Right atrium auricular region (tissue), 2 donors: ENCODE data around the gene GBP7. TPM values are rescaled to one million over a fixed set of nuclear protein-coding genes. Genes with fewer than 3 reads are reported as not detected.

ENCODE experiments used
- DNase-seq: peaks from one replicate; pipeline ENCODE4 v3.0.0-alpha.2; 2019; ENCODE audit warnings: low spot score
- H3K27ac ChIP-seq, 2 donors: fragments of 200-600 bp; sonication (generic); 1 replicate in 1 of 2; 2 replicates in 1 of 2; pipeline ENCODE4 v1.5.1; 2016 to 2019
- H3K27me3 ChIP-seq, 2 donors: fragments of 200-600 bp; sonication (generic); one replicate each; pipeline versions ENCODE4 v1.5.1 to v1.6.0; 2017 to 2019
- H3K36me3 ChIP-seq: fragments of 200-600 bp; sonication (generic); one replicate; pipeline ENCODE4 v1.5.1; 2016
- H3K4me1 ChIP-seq, 2 donors: fragments of 200-600 bp; sonication (generic); one replicate each; pipeline versions ENCODE4 v1.5.1 to v1.6.0; 2017 to 2019
- H3K4me3 ChIP-seq, 2 donors: fragments of 200-600 bp; sonication (generic); 1 replicate in 1 of 2; 2 replicates in 1 of 2; pipeline ENCODE4 v1.5.1; 2017 to 2019; ENCODE audit warnings: mild to moderate bottlenecking in 1 of 2, moderate library complexity in 1 of 2
- H3K9me3 ChIP-seq, 2 donors: fragments of 200-600 bp; sonication (generic); one replicate each; pipeline ENCODE4 v1.5.1; 2019
- total RNA-seq, 2 donors: library from RNA; depleted of rRNA; stranded (reverse); fragments of >200 nt; gene quantifications; one replicate each; pipeline ENCODE4 v1.1.0, GENCODE V29; 2016
- TF ChIP-seq, protein P1 (sequence below), 2 donors: fragments of 200-600 bp; sonication (generic); IDR thresholded peaks; one replicate each; pipeline ENCODE4 v1.5.1; 2019; ENCODE audit warnings: antibody characterized with exemption in 2 of 2

The GBP7 gene
- total RNA-seq, 2 donors from 2014 or later = not detected

- H3K27ac ChIP-seq = no peak overlapping the region
- TF ChIP-seq, protein P1, sequence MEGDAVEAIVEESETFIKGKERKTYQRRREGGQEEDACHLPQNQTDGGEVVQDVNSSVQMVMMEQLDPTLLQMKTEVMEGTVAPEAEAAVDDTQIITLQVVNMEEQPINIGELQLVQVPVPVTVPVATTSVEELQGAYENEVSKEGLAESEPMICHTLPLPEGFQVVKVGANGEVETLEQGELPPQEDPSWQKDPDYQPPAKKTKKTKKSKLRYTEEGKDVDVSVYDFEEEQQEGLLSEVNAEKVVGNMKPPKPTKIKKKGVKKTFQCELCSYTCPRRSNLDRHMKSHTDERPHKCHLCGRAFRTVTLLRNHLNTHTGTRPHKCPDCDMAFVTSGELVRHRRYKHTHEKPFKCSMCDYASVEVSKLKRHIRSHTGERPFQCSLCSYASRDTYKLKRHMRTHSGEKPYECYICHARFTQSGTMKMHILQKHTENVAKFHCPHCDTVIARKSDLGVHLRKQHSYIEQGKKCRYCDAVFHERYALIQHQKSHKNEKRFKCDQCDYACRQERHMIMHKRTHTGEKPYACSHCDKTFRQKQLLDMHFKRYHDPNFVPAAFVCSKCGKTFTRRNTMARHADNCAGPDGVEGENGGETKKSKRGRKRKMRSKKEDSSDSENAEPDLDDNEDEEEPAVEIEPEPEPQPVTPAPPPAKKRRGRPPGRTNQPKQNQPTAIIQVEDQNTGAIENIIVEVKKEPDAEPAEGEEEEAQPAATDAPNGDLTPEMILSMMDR (IDR thresholded peaks at IDR 0.05) = no peak
Measured at GRCh38 chr1:89121641-89122040, 54.2 kb downstream of the GBP7 start.

GRCh38 chr1:89114662-89115061 lies 61.1 kb downstream of the GBP7 start:
- no peak for DNase-seq
- H3K4me3 ChIP-seq = no peak overlapping the region
- no peaks in the 10 kb centered on the region for H3K27me3 ChIP-seq
- H3K27ac ChIP-seq = no peak overlapping the region
- H3K9me3 ChIP-seq = no peaks in the 10 kb centered on the region
- TF ChIP-seq, protein P1 (IDR thresholded peaks at IDR 0.05) = no peak
- peaks cover 61% of the 10 kb centered on the region for H3K36me3 ChIP-seq
- no peaks in the 10 kb centered on the region for H3K4me1 ChIP-seq

More at GRCh38 chr1:89121641-89122040, 54.2 kb downstream of the GBP7 start:
- no peak overlapping the region for H3K4me3 ChIP-seq
- no peaks in the 10 kb centered on the region for H3K27me3 ChIP-seq
- H3K9me3 ChIP-seq = no peaks in the 10 kb centered on the region
- H3K4me1 ChIP-seq = peaks cover 0 to 20% of the 10 kb centered on the region in 2 donors
- no peak for DNase-seq
- H3K36me3 ChIP-seq = peaks cover 28% of the 10 kb centered on the region

DNA sequence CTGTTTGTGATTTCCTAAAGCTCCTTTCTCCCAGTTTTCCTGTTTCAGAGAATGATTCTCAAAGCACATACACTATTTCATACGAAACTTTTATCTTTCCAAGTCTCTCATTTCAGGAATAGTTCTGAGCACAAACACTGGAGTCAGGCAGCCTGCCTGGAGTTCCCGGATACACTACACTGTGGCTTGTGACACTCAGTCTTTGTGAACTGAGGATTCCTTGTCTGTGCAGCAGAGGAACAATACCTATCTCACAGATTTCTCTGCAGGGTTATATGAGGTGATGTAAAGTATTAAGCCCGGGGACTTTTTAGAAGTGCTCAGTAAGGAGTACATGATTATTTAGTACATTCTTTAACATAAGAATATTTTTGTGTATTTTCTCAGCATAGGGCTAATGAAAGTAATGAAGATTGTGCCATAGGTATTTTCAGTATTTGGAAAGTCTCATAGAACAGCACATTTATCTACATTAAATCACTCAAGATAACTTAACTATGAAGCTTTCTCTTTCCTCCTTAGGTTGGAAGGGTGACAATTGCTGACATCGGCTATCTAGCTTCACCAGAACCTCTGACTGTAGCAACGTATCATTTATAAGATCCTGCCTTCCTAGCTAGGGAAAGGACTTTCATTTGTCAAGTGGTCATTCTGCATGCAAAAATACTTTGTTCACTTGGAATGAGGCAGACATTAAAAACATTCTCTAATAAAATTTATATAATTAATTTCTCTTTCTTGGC lies 62.8 kb downstream of the GBP7 start:
- no peak for DNase-seq
- no peaks in the 10 kb centered on the region for H3K4me1 ChIP-seq
- H3K36me3 ChIP-seq = peaks cover 56% of the 10 kb centered on the region
- TF ChIP-seq, protein P1 (IDR thresholded peaks at IDR 0.05) = no peak
- H3K9me3 ChIP-seq = no peaks in the 10 kb centered on the region
- no peaks in the 10 kb centered on the region for H3K27me3 ChIP-seq
- no peak overlapping the region for H3K27ac ChIP-seq
- no peak overlapping the region for H3K4me3 ChIP-seq

GRCh38 chr1:89104687-89105086 lies 71.1 kb downstream of the GBP7 start:
- no peak for DNase-seq
- Histone ChIP-seq H3K4me1 (no peaks in the 10 kb centered on the region), H3K4me3 (no peak overlapping the region), H3K9me3 (no peaks in the 10 kb centered on the region), H3K27me3 (no peaks in the 10 kb centered on the region), H3K27ac (no peak overlapping the region), H3K36me3 (peaks cover 17% of the 10 kb centered on the region)
- TF ChIP-seq, protein P1 (IDR thresholded peaks at IDR 0.05) = no peak

DNA sequence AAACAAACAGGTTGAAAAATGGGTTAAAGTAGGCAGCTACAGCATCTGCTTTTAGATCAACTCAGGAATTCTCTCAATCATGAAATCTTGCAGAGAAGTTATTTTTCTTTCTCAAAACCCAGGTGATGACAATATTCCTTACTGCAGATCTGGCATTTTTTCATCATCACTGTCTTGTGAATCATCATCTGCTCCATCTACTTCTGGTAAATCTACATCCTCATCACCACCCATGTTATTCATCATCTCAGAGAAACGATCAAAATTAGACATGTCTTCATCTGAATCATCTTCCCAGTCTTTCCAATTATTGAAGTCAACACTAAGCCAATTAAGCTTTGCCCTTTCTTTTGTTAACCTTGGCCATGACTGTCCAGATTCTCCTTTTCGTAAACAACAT lies 71.7 kb downstream of the GBP7 start:
- no peaks in the 10 kb centered on the region for H3K27me3 ChIP-seq
- H3K36me3 ChIP-seq = peaks cover 12% of the 10 kb centered on the region
- H3K4me3 ChIP-seq = no peak overlapping the region
- TF ChIP-seq, protein P1 (IDR thresholded peaks at IDR 0.05) = no peak
- no peak for DNase-seq
- H3K4me1 ChIP-seq = no peaks in the 10 kb centered on the region
- H3K27ac ChIP-seq = no peak overlapping the region
- no peaks in the 10 kb centered on the region for H3K9me3 ChIP-seq

DNA sequence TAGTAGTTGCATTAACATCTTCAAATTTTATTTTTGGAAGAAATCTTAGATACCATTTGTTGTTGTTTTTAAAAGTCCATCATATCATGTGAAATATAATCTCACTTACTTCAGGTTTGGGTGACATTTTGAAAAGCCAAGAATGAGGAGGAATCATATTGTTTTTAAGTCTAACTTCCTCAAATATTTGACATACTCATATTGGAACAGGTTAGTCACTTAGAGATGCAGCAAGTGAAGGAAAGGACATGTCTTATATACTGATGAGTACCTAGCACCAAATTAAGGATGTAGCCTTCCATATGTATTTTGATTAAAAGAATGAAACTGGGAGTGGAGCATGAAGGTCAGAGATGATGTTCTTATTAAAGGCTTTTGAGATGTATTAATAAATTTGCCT lies 73.8 kb downstream of the GBP7 start:
- Histone ChIP-seq H3K27me3 (no peaks in the 10 kb centered on the region), H3K9me3 (no peaks in the 10 kb centered on the region), H3K4me3 (no peak overlapping the region), H3K36me3 (no peaks in the 10 kb centered on the region), H3K27ac (no peak overlapping the region), H3K4me1 (no peaks in the 10 kb centered on the region)
- TF ChIP-seq, protein P1 (IDR thresholded peaks at IDR 0.05) = no peak
- DNase-seq = no peak
